ENCODE data around the gene PTPN5.

The PTPN5 gene

DNA sequence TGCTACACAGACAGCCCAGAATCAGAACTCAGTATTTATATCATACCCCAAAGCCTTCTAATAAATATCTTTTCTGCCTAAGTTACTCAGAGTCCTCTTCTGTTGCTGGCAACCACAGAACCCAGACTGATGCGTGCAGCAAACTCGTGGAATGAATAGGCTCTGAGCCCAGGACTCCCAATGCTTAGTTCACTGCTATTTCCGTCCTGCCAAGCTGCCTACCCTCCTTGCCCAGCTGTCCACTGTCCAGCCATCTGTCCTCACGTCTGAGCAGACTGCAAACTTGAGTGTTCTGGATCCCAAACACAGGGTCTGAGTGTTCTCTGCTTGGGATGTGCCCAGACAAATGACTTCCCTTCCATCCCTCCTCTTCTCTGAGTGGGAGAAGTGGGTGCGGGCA lies 19.4 kb downstream of the PTPN5 start:
- no peak for DNase-seq

DNA sequence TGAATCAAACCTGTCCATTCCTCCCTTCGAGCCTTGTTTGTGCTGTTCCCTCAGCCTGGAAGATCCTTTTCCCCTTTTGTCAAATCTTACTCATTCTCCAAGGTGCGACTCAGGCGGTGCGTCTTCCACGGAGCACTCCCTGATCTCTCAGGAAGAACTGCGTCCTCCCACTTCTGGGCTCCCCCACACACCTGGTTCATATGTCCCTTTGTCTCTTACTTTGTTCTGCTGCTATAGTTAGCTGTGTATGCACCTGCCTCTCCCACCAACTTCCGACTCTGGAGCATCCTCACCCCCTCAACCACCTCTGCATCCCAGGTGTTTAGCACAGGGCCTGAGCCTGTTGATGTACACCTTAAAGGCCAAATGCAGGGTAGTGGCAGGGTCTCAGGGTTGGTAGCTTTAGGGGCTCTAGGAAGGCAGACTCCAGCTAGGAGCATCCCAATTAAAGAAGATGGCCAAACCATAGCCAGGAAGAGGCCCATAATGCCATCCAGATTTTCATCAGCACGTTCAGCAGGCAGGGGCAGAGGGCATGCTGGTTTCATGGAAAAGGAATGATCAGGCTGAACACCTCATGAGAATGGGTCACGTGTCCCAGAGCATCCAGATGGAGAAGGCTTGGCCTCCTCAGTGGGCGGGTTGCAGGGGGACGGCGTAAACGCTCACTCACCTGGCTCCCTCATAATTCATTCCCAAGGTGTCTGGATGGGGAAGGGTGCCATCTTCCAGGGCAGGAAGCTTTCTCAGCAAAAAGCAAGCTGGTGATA lies 20.1 kb downstream of the PTPN5 start:
- no peak for DNase-seq

DNA sequence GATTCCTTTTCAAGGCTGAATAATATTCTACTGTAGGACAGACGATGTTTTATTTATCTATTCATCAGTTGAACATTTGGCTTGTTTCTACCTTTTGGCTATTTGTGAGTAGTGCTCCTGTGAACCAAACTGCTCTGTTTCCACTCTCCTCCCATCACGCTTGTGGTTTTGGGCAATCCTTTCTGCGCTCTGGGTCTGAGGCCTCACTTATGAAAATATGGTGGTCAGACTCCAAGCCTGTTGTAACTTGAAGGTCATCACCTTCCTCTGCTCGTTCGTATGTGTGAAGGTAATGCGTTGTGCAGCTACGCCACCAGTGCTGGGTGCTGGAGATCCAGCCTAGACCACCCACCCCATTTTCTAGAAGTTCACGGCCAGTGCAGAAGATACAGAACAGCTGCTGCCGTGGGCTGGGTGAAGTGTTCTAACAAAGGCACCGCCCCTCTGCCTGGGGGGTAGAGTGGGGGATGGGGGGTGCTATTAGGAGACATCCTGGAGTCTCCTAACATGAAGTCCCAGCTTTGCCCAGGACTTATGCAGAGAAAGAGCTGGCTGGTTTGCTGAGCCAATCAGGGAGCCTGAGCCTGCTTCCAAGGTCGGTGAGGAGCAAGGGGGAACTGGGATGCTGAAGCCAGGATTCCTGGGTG lies 21.0 kb downstream of the PTPN5 start:
- DNase-seq = no peak

DNA sequence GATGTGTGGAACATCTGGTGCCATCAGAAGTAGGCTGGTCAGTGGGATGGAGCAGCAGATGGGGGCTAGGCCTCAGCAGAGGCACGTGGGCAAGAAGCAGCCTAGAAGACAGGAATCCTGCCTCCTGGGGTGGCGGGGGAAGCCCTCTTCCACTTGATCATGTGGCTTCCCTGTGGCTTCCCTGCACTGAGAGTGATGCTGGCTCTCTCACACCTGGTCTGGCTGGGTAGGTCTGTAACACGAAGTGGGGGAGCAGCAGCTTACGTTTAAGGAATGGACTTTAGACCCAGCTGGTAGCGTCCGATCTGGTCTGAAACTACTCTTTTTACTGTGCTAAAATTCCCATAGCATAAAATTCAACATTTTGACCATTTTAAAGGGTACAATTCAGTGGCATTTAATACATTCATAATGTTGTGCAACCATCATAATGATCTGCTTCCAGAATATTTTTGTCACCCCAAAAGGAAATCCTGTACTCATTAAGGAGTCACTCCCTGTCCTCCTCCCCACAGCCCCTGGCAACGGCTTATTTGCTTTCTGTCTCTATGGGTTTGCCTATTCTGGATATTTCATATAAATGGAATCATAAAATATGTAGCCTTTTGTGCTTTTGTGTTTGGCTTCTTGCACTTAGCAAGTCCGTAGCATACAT lies 21.7 kb downstream of the PTPN5 start:
- DNase-seq = no peak

DNA sequence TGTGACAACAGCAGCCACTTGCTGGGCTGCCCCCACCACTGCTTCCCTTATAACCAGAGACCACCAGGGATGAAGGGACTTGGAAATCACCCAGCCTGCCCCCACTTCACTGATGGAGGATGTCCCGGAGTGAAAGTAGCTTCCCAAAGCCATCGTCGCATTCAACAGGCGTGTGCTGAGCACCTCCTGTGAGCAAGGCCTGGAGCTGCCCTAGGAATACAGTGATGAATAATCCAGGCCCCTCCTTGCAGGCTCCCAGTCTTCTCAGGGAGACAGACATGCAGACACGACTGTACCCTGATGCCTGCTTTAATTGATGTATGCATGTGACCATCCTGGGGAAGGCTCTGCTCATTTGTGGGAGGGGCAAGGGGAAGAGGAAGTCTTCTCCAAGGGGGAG lies 22.6 kb downstream of the PTPN5 start:
- no peak for DNase-seq

DNA sequence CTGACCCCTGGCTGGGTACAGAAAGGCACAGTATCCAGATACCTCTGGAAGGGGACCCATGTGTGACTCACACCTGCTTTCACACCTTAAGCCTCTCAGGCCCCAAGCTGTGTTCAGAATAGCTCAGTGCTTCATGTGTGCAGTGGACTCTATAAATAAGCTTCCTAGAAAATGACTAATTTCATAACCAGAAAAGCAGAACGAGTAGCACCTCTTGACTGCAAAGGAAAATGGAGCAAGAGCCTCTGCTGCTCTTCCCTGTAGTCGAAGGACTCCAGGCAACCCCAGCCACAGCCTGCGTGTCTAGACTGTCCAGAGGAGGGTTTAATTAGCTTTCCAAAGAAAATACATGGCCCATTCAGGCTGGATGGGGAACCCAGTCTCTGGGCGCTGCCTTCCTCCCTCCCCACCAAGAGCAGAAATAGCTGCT lies 23.1 kb downstream of the PTPN5 start:
- no peak for DNase-seq

DNA sequence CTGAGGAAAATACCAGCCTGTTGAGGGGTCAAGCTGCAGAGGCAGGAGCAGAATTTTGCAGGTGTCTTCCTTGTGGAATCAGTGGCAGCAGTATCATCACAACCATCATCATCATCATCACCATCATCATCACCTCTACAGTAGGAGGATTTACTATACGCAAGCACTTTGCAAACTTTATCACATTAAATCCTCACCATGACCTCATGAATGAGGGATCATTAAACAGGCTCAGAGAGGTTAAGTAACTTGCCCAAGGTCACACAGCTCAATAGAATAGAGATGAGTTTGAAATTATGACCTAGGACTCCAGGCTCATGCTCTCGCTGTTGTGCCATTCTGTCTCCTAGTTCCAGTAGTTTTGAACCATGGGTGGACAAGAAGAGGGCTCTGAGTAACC lies 25.6 kb downstream of the PTPN5 start:
- DNase-seq = no peak

DNA sequence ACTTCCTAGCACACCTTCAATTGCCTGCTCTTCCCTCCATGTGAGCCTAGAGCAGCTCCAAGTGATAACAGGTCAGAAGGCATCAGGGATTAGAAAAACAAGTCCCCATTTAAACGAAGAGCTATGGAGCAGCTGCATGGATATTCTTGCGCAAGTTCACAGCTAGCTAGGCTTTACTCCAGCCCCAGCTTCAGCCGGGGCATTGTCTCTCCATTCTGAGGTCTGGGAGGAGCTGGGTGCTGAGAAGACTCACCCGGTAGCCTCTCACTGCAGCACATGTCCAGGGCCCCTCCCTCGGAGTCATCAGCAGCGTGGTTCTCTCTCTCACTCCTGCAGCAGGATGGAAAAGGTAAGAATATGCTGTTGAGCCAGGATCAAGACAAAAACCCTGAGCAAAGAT lies 26.0 kb downstream of the PTPN5 start:
- DNase-seq = no peak

DNA sequence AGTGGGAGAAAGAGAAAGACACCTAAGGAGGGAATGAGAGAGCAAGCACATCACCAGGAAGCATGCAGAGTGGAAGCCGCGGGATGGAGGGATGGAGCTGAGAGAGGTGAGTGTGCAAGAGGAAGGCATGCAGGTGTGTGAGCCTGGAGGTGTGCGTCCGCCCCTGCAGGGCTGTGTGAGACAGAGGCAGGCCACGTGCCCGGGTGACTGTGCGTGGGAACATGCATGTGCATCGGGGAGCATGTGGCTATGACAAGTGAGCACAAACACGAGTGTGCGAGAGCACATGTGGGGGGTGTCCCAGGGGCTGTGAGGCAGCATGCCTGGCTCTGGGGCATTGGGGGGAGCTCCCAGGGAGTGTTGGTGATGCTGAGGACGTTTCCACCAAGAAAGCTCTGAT lies 29.9 kb downstream of the PTPN5 start:
- no peak for DNase-seq

DNA sequence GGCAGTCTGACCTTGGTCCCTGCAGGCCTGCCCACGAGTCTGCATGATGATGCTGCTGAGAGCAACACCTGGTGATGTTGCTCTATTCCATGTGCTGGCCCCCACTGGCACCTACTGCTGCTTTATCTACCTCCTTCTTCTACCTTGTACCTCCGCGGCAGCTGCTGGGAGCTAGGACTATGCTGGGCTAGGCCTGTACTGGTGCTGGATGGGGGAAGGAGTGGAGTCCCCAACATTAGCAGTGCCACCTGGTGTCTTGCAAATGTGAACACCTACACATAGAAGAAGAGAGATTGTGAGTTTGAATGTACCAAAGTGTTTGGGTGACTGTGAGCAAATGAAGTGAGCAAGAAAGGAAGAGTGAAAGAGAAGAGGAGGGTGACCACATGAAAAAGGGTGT lies 30.5 kb downstream of the PTPN5 start:
- no peak for DNase-seq

DNA sequence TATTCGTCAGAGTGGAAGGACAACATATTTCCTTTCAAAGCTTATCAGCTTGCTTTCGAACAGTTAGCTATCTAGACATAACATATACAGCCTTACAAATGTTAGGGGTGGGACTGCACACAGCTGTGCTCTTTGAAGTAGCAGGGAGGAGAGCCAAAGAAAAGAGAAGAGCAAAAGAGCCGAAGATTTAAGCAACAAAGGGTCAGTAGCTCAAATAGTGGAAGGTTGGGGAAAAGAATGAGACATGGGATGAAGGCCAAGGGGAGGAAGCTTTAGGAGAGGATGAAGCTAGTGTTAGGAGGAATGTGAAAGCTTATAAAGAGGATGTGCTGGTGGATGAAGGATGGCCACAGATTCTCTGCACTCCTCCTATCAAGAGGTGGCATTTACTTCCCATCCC lies 33.8 kb downstream of the PTPN5 start:
- DNase-seq = no peak

DNA sequence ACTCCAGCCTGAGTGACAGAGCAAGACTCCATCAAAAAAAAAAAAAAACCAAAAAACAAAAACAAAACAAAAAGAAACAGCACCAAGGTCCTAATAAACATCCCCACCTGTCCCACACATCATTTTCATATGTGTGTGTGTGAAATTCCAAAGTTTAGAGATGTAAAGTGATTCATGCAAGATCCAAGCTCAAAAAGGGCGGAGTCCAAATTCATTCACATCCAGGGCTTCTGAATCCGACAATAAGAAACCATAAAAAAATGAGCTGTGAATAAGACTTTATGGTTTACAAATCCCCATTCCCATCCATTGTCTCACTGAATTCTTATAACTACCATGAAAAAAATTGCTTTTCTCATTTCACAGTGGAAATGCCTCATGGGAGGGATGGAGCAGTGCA lies 34.7 kb downstream of the PTPN5 start:
- no peak for DNase-seq

DNA sequence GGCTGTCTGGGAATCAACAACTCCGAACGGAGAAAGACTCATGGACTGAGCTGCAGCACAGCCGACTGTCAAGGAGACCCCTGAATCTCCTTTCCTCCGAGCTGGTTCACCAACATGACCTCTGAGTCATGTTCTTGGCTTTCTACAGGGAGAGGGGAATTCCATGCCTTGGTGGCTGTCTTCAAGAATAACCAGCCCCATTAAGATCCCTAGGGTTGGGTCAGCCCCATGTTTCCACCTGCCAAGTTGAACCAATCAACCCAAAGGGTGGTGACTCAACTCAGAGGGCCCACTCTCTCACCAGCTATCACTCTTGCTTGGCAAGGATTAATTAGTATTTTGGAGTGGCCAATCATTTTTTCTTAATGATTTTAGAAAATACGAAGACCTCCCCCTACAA lies 37.3 kb downstream of the PTPN5 start:
- no peak for DNase-seq

DNA sequence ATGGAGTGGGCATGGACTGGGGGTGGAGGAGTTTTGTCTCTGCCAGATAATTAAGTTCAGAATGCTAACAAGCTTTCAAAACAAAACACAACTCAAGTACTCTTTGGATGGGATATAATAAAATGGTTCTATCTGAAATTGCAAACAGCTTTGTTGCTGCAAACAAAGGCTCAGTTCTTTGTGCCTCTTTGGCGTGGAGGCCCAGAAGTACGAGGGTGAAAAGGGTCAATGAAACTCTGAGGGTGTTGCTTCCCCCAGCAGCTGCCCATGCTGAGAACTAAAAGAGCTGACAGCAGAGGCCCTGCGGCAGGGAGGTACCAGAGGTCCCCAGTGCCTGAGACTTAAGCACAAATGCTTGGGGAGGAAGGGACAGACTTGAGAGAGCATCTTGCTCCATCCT lies 39.1 kb downstream of the PTPN5 start:
- no peak for DNase-seq

DNA sequence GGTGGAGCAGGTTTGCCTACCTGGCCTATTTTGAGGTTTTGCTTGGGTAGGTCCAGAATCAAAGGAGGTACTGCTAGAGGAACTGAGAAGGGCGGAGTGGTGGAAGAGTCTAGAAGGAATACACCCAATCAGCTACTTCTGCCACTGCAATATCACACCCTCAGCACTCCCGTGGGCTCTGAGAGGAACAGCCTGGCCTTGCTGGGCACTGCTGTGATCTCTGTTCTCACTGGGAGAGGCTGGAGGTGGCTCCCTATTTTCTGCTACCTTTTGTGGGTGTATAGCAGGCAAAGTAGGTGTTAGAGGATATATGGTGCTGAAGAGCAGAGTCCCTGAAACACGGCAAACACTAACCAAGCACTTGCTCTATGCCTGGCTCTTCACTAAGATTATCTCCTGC lies 40.7 kb downstream of the PTPN5 start:
- DNase-seq = no peak

DNA sequence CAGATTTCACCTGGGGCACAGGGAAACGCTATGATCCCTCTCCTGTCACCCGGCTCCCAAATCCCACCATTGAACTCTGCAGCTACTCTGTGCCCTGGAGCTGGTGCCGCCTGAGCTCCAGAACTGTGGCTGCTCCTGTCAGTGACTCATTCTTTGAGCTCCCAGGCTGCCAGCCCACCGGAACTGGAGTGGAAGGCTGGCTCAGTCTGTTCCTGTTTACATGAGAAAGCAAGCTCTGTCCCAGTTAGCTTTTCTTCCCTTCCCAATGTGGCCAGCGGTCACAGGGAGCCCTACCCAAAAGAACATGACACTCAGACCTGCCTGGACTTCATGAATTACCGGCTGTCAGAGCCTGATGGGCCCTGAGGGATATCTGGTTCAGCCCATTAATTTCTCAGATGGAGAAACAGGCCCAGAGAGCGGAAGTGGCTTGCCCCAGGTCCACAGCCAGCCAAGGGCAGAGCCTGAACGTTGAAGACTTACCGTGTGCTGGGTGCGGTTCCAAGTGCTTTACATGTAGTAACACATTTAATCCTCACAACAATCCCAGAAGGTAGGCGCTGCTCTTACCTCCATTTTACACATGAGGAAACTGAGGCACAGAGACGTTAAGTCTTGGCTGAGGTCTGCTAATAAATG lies 41.8 kb downstream of the PTPN5 start:
- no peak for DNase-seq

DNA sequence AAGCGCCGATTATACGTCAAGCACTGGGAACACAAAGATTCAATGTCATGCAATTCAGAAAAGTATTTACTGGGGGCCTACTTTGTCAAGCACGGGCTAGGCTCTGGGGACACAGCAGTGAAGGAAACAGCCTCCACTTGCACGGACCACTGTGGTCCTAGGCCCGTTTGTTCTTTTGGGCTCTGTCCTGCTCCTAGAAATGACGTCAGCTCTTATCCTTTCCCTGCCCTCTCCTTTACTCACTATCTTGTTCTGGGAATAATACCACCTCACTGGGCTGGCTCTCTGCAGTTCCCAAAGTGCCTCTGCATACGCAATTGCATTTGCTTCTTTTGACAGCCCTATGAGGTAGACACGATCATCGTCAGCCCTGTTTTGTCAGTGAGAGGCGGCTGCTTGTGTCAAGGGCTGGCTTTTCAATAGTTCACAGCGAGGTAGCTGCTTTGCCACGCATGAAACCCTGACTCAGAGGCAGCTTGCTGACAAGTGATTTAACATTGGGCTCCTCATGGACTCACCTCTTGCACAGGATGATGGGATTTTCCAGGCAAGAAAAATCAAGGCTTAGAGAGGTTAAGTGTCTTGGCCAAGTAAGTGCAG lies 42.7 kb downstream of the PTPN5 start:
- no peak for DNase-seq

DNA sequence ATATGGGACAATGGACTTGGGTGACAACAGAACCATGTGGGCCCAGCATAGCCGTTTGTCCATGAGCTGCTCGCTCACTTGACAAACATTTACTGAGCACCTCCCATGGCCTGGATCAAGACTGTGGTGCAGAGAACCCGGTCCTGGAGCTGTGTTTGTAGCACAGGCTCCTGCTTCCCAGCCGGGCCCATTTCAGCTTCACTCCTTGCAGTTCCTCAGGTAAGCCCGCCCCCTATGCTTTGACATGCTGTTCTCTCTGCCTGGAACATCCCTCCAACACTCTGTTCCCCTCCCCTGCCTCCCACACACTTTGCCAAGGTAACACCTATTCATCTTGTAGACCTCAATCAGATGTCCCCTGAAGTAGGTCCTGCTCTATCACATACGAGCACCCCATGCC lies 46.3 kb downstream of the PTPN5 start:
- DNase-seq = no peak

DNA sequence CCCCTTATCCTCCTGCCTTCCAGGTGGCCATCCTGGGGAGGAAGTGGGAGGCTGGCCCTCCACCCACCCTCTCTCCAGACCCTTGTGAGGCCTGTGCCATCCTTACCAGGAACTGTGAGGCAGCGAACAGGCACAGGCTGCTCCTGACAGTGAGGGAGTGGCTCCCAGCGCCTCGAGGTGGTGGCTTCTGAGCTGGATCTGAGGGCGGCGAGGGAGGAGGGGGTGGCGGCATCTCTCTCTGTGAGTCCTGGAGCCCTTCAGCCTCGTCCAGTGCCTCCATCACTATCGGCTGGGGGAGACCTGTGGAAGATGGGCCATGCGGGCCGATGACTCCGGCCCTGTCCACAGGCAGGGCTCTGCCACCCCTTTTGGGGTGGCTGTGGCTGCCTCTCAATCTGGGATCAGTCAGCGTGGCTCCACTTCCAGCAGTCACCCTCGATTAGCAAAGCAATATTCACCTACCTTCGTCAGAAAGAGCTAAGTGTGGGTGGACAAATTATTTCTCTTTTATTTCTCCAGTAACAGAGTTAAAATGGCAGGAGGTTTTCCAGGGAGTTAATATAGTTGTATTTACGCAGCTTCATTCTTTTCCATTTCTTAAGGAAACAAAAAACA lies 47.6 kb downstream of the PTPN5 start:
- no peak for DNase-seq

DNA sequence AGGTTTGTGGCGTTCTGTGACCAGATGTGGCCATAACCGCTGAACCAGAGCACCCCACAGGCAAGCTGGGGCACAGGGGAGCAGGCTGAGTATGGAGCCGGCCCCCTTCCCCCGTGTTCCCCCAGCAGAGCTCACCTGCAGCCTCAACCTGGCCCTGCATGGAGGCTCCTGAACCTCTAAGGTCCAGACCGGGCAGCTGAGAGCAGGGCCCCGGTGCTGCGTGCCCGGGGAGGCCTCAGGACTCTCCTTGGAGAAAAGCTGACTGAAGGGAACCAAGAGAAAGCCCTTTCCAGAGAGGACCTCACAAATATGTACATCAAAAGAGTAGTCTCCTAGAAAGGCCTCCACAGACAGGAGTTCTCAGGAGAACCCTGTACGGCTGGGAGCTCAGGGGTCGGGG lies 48.2 kb downstream of the PTPN5 start:
- no peak for DNase-seq

DNA sequence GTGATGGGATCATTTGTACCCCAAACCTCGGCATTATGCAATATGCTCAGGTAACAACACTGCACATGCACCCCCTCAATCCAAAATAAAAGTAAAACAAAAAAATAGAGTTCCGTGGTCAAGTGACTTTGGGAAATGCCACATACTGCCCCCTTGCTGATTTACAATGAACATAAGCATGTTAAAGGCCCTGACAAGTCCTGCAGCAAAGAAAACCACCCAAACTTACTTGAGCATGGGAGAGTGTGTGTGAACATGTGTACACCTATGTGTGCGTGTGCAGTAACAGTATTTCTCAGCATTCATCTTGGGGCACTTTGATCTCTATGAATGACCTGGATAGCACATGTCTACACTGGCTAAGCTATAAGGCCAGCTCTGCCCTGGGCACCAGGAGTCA lies 49.8 kb downstream of the PTPN5 start:
- no peak for DNase-seq

DNA sequence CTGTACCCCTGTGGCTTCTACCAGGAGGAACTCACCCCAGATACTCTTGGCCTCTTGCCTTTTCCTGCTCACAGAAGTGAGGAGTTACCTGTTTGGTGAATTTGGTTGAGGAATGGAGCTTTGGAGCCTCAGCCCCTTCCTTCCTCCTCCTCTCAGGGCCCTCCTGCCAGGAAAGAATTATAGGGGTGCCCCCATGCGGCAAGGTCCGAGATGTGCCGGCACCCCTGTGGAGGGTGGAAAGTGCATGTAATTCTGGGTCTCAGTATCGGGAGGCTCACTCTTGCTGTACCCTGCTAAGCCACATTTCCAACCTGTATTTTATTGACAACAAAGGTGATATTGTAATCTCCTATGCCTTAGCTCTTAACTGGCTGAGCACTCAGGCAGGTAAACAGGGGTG lies 51.9 kb downstream of the PTPN5 start:
- no peak for DNase-seq

DNA sequence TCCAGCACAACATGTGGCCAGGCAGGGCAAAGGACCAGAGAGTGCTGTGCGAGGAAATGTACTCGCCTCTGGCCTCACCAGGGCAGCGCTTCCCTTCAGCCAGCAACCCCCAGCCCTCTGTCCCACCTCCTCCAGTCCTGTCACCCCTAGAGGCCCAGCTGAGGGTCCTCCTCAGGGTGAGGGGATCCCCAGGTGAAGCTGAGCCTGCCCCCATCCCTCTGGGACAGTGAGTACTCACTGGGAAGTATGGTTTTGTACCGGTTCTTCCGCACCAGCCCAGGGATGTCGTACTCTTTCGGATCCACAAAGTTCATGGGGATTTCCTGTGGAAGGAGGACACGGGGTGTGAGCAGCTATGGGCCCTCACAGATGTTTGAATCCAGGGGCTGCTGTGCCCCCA lies 54.0 kb downstream of the PTPN5 start:
- DNase-seq = no peak
